GM23338 (cell line): Measurements from ENCODE around the gene GSDME. TPM values are rescaled to one million over a fixed set of nuclear protein-coding genes. Genes with fewer than 3 reads are reported as not detected.

Experiments used
- ATAC-seq: fragments of 200-7000 bp; cut with Tn5 transposase; 3 replicates; pipeline ENCODE4 v1.9.1; 2020
- DNase-seq: peaks from one replicate; pipeline ENCODE4 v3.0.0-alpha.2; 2015; ENCODE audit warnings: low spot score
- H2AFZ ChIP-seq: fragments of 200-600 bp; sonication (generic); 2 replicates; pipeline ENCODE4 v1.8.0; 2016; ENCODE audit warnings: antibody characterized with exemption, mild to moderate bottlenecking, moderate library complexity
- H3F3A ChIP-seq: fragments of 200-600 bp; sonication (generic); replicated peaks from 2 replicates; pipeline ENCODE4 v1.8.0; 2017; ENCODE audit warnings: antibody characterized with exemption, mixed run types, low read depth
- H3K27ac ChIP-seq: fragments of 200-600 bp; sonication (generic); 2 replicates; pipeline ENCODE4 v1.6.1; 2016; ENCODE audit warnings: low read depth
- H3K27me3 ChIP-seq: fragments of 200-600 bp; sonication (generic); 2 replicates; pipeline ENCODE4 v1.8.0; 2016; ENCODE audit warnings: mild to moderate bottlenecking, mixed run types, moderate library complexity; ENCODE audit not compliant: insufficient read depth
- H3K36me3 ChIP-seq: fragments of 200-600 bp; sonication (generic); 2 replicates; pipeline ENCODE4 v1.8.0; 2016; ENCODE audit warnings: mild to moderate bottlenecking; ENCODE audit not compliant: insufficient read depth
- H3K4me1 ChIP-seq: fragments of 200-600 bp; sonication (generic); 2 replicates; pipeline ENCODE4 v1.8.0; 2016; ENCODE audit warnings: mild to moderate bottlenecking, moderate library complexity; ENCODE audit not compliant: insufficient read depth
- H3K4me2 ChIP-seq: fragments of 200-600 bp; sonication (generic); 2 replicates; pipeline ENCODE4 v1.7.1; 2017; ENCODE audit warnings: mixed run types
- H3K4me3 ChIP-seq: fragments of 200-600 bp; sonication (generic); 2 replicates; pipeline ENCODE4 v1.6.1; 2016; ENCODE audit warnings: mixed run types
- H3K79me2 ChIP-seq: fragments of 200-600 bp; sonication (generic); replicated peaks from 2 replicates; pipeline ENCODE4 v1.8.0; 2017; ENCODE audit warnings: mild to moderate bottlenecking; ENCODE audit not compliant: insufficient read depth
- H3K9me2 ChIP-seq: fragments of 200-600 bp; sonication (generic); 2 replicates; pipeline ENCODE4 v1.8.0; 2017; ENCODE audit not compliant: insufficient read depth
- H4K20me1 ChIP-seq: fragments of 200-600 bp; sonication (generic); replicated peaks from 2 replicates; pipeline ENCODE4 v1.8.0; 2017; ENCODE audit warnings: mild to moderate bottlenecking; ENCODE audit not compliant: insufficient read depth
- H3K27ac Mint-ChIP-seq: 2 replicates; pipeline ENCODE4 v1.8.0; 2020; ENCODE audit warnings: inconsistent platforms, mild to moderate bottlenecking, moderate library complexity, mixed read lengths
- H3K27me3 Mint-ChIP-seq: 3 replicates; pipeline ENCODE4 v1.8.0; 2022; ENCODE audit warnings: low read depth, mild to moderate bottlenecking, moderate library complexity, mixed read lengths, inconsistent platforms; ENCODE audit not compliant: insufficient read depth, poor library complexity
- H3K36me3 Mint-ChIP-seq: 3 replicates; pipeline ENCODE4 v1.8.0; 2021; ENCODE audit warnings: low read depth, mild to moderate bottlenecking, inconsistent platforms, moderate library complexity, mixed read lengths
- H3K4me1 Mint-ChIP-seq: 3 replicates; pipeline ENCODE4 v1.8.0; 2020; ENCODE audit warnings: mild to moderate bottlenecking, inconsistent platforms, mixed read lengths
- H3K4me3 Mint-ChIP-seq: 3 replicates; pipeline ENCODE4 v1.8.0; 2021; ENCODE audit warnings: moderate library complexity, mild to moderate bottlenecking, inconsistent platforms, mixed read lengths
- H3K9me3 Mint-ChIP-seq: 3 replicates; pipeline ENCODE4 v1.8.0; 2020; ENCODE audit warnings: moderate library complexity, mild to moderate bottlenecking, inconsistent platforms, mixed read lengths
- EZH2 ChIP-seq: fragments of 200-600 bp; sonication (generic); IDR thresholded peaks from one replicate; pipeline ENCODE4 v1.8.0; 2017; ENCODE audit warnings: antibody characterized with exemption, mild to moderate bottlenecking, low read depth; ENCODE audit not compliant: unreplicated experiment
- JUNB ChIP-seq: IDR thresholded peaks from one replicate; pipeline ENCODE4 v1.6.1; 2016; ENCODE audit warnings: antibody characterized with exemption; ENCODE audit not compliant: unreplicated experiment
- NANOG ChIP-seq: IDR thresholded peaks from 2 replicates; pipeline ENCODE4 v1.6.1; 2016; ENCODE audit warnings: antibody characterized with exemption, borderline replicate concordance
- POLR2AphosphoS5 ChIP-seq: IDR thresholded peaks from 2 replicates; pipeline ENCODE4 v1.6.1; 2016; ENCODE audit warnings: antibody characterized with exemption, low read depth
- STAT1 ChIP-seq: IDR thresholded peaks from one replicate; pipeline ENCODE4 v1.6.1; 2016; ENCODE audit warnings: antibody characterized with exemption; ENCODE audit not compliant: unreplicated experiment
- ZNF114 ChIP-seq: fragments of 250-450 bp; sonication (Bioruptor Pico); IDR thresholded peaks from 2 replicates; pipeline ENCODE4 v1.5.0; 2020; ENCODE audit warnings: mild to moderate bottlenecking, moderate library complexity
- ZNF462 ChIP-seq: fragments of 250-450 bp; sonication (Bioruptor Pico); IDR thresholded peaks from 2 replicates; pipeline ENCODE4 v1.5.0; 2020; ENCODE audit warnings: mild to moderate bottlenecking, moderate library complexity
- polyA plus RNA-seq: library from polyadenylated mRNA; unstranded; fragments of >200 nt; fragmentation: Nextera tagmentation; extraction: Ambion mirVana; gene quantifications from 2 replicates; pipeline ENCODE4 v1.2.1, GENCODE V29; 2016
- total RNA-seq: library from RNA; depleted of rRNA; stranded (reverse); fragments of >200 nt; shearing (Covaris generic); gene quantifications from 2 replicates; pipeline ENCODE4 v1.2.3, GENCODE V29; 2014

The GSDME gene
- total and polyA plus RNA-seq, 2 experiments from 2014 or later = 8.3 to 8.5 TPM

GRCh38 chr7:24786941-24787340, 29.7 kb upstream of the GSDME start:
- H3K27me3 Mint-ChIP-seq = peaks cover 3% of the 10 kb centered on the region
- no peaks in the 10 kb centered on the region for H3F3A ChIP-seq
- DNase-seq (no peak), ATAC-seq (no peak)
- H3K4me2 ChIP-seq = no peak overlapping the region
- no peaks in the 10 kb centered on the region for H3K4me1 ChIP-seq
- H4K20me1 ChIP-seq = no peaks in the 10 kb centered on the region
- H3K36me3 Mint-ChIP-seq = peaks cover 31% of the 10 kb centered on the region
- no peak overlapping the region for H3K4me3 Mint-ChIP-seq
- 0 out of 2 replicates have a peak, but pooled peaks cover 4% of the 10 kb centered on the region for H3K9me2 ChIP-seq
- no peaks in the 10 kb centered on the region for H3K27me3 ChIP-seq
- no peak overlapping the region for H3K27ac ChIP-seq
- no peak overlapping the region for H3K27ac Mint-ChIP-seq
- no peak overlapping the region for H2AFZ ChIP-seq
- no peaks in the 10 kb centered on the region for H3K36me3 ChIP-seq
- peaks cover 49% of the 10 kb centered on the region for H3K9me3 Mint-ChIP-seq
- H3K4me3 ChIP-seq = no peak overlapping the region
- TF ChIP-seq NANOG (no peak), ZNF114 (CRISPR knock-in tag) (no peak), EZH2 (no peak), JUNB (no peak)
- H3K79me2 ChIP-seq = no peaks in the 10 kb centered on the region
- H3K4me1 Mint-ChIP-seq = no peaks in the 10 kb centered on the region

GRCh38 chr7:24786306-24786705, 29.0 kb upstream of the GSDME start:
- peaks cover 3% of the 10 kb centered on the region for H3K27me3 Mint-ChIP-seq
- no peaks in the 10 kb centered on the region for H3K4me1 ChIP-seq
- no peak overlapping the region for H3K27ac ChIP-seq
- no peaks in the 10 kb centered on the region for H3K27me3 ChIP-seq
- H3K4me3 ChIP-seq = no peak overlapping the region
- ATAC-seq (no peak), DNase-seq (no peak)
- no peaks in the 10 kb centered on the region for H3K36me3 ChIP-seq
- no peaks in the 10 kb centered on the region for H4K20me1 ChIP-seq
- H3K9me2 ChIP-seq = 0 out of 2 replicates have a peak, but pooled peaks cover 4% of the 10 kb centered on the region
- H3F3A ChIP-seq = no peaks in the 10 kb centered on the region
- no peak overlapping the region for H3K27ac Mint-ChIP-seq
- no peaks in the 10 kb centered on the region for H3K79me2 ChIP-seq
- H3K4me2 ChIP-seq = no peak overlapping the region
- no peak overlapping the region for H3K4me3 Mint-ChIP-seq
- H3K4me1 Mint-ChIP-seq = no peaks in the 10 kb centered on the region
- TF ChIP-seq ZNF462 (CRISPR knock-in tag) = no peak
- TF ChIP-seq ZNF114 (CRISPR knock-in tag) = no peak
- no peak for TF ChIP-seq POLR2AphosphoS5
- no peak for TF ChIP-seq STAT1
- no peak for TF ChIP-seq JUNB
- H2AFZ ChIP-seq = no peak overlapping the region
- H3K36me3 Mint-ChIP-seq = peaks cover 31% of the 10 kb centered on the region
- peaks cover 49% of the 10 kb centered on the region for H3K9me3 Mint-ChIP-seq
